ENCODE data around the gene CD83. TPM values are rescaled to one million over a fixed set of nuclear protein-coding genes. Genes with fewer than 3 reads are reported as not detected.

Gene CD83, protein sequence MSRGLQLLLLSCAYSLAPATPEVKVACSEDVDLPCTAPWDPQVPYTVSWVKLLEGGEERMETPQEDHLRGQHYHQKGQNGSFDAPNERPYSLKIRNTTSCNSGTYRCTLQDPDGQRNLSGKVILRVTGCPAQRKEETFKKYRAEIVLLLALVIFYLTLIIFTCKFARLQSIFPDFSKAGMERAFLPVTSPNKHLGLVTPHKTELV
- total RNA-seq (2021; fragmentation: NEBNext Ultra II Directional; extraction: Animal tissue kit (Norgen Biotek cat#: 25700)) (8.5 and 8.8 TPM in 2 replicates), polyA plus RNA-seq (2011; rRNA removed) (2.8 and 4.6 TPM in 2 replicates), polyA minus RNA-seq (2011; rRNA and poly(A)+ RNA removed) (3.6 and 4.6 TPM in 2 replicates)
- polyA plus RNA-seq (2011; cell fraction: cytosol; rRNA removed): 4.8 TPM
- polyA plus RNA-seq (2011; cell fraction: nucleus; rRNA removed): 2.9 TPM
- polyA plus RNA-seq (2012, experiment 1 of 2): 7.1 to 9.9 TPM (median 7.6 TPM) in 4 replicates
- 5.9 TPM for polyA plus RNA-seq (2012, experiment 2 of 2)
- 9.0 TPM for polyA plus RNA-seq (2013, experiment 1 of 2)
- 11.7 TPM for polyA plus RNA-seq (2013, experiment 2 of 2)
- 2.1 TPM for polyA minus RNA-seq (2011; cell fraction: cytosol; rRNA and poly(A)+ RNA removed)
- polyA minus RNA-seq (2011; cell fraction: nucleus; rRNA and poly(A)+ RNA removed): 4.2 TPM
- long read RNA-seq, experiment 1, partial matches to known transcripts: 7 of 12 reads
- long read RNA-seq, experiment 1, other reads (novel, unspliced or antisense): 1 of 12 reads
- long read RNA-seq, experiment 2, partial matches to known transcripts: 2 of 3 reads
- long read RNA-seq, experiment 2, other reads (novel, unspliced or antisense): 1 of 3 reads

DNA sequence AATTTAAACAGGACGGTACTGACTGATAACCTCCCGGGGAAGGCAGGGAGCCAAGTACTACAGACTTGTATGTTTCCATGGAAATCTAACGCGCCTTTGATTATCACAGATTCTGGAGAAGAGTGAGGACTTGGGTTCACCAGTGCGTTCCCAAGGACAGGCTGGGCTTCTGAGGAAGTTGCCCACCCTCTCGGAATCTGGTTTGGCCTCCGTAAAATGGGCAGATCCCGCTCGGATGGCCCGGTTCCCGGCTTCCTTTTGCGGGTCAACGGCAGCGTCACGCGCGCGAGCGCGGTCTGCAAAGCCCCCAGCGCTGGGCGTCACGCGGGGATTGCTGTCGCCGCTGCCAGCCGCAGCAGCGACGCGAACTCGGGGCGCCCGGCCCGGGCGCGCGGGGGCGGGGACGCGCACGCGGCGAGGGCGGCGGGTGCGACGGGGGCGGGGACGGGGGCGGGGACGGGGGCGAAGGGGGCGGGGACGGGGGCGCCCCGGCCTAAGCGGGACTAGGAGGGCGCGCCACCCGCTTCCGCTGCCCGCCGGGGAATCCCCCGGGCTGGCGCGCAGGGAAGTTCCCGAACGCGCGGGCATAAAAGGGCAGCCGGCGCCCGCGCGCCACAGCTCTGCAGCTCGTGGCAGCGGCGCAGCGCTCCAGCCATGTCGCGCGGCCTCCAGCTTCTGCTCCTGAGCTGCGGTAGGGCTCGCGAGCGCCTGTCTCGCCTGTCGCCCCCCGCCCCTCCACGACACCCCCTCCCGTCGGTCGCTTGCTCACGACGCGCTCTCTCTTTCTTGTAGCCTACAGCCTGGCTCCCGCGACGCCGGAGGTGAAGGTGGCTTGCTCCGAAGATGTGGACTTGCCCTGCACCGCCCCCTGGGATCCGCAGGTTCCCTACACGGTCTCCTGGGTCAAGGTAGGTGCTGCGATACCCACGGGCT lies at the start of gene CD83:
Gene CD83 (plus strand): TSS at position 615 of the 933 bp plus-strand sequence. CDS start 40 bp downstream, at position 655.
- WGBS, 2 experiments (ENCODE audit: extremely low coverage in 1 of 2, insufficient coverage in 1 of 2, insufficient read length in 1 of 2, insufficient replicate concordance in 2 of 2, low coverage in 1 of 2, low lambda C conversion rate in 2 of 2, missing lambda C conversion rate in 1 of 2): 2% methylated on average over 63 of the region's 106 CpGs; no CpG with 5 or more reads in 1 of the 2 experiments
- H4K5ac ChIP-seq (ENCODE audit: insufficient read length, low read depth, low read length): no peak within 1 kb of the TSS
- H4K91ac ChIP-seq (replicated peaks; ENCODE audit: insufficient read length, low read length): peak within 1 kb of the TSS; percentile 58
- no peak within 1 kb of the TSS for H3K14ac ChIP-seq (ENCODE audit: insufficient read length)
- H3K4me2 ChIP-seq (ENCODE audit: insufficient read depth in 1 of 2, low read depth in 2 of 2, low read length in 2 of 2): peak within 1 kb of the TSS; percentile 86 to 100
- no peaks in the 10 kb centered on the region for H3K79me2 ChIP-seq (ENCODE audit: control insufficient read depth in 1 of 2, insufficient read depth in 2 of 2, low read length in 2 of 2)
- 0 out of 2 replicates have a peak within 1 kb of the TSS, but pooled peaks have one; percentile 15 for H3K18ac ChIP-seq (ENCODE audit: extremely low read depth, low read length)
- peak within 1 kb of the TSS; percentile 98 for H2AFZ ChIP-seq (ENCODE audit: low read length)
- H3K9me3 ChIP-seq (ENCODE audit: insufficient read depth in 2 of 2, low read depth in 1 of 2, low read length in 1 of 2): no peaks in the 10 kb centered on the region
- no peak within 1 kb of the TSS for H3K4ac ChIP-seq (replicated peaks; ENCODE audit: insufficient read length, low read depth, low read length)
- no peak within 1 kb of the TSS for H2BK120ac ChIP-seq (replicated peaks; ENCODE audit: low read depth, low read length)
- peaks cover 0 to 10% (median 7%) of the 10 kb centered on the region in 4 experiments; a peak in 2 of 7 replicates for H3K27me3 ChIP-seq (replicated peaks in 1 of 4; ENCODE audit: control insufficient read depth in 3 of 4, extremely low read depth in 1 of 4, insufficient read depth in 3 of 4, low read length in 3 of 4)
- H2BK12ac ChIP-seq (ENCODE audit: low read depth, low read length): peak within 1 kb of the TSS; percentile 61; the same call in 1 of the 2 replicates
- peak within 1 kb of the TSS in 3 of 4 experiments; percentile 3 to 60 (median 51); a peak in 5 of 7 replicates for H3K9ac ChIP-seq (replicated peaks in 1 of 4; ENCODE audit: extremely low read depth in 1 of 4, low read depth in 3 of 4, low read length in 3 of 4)
- DNase-seq (ENCODE audit: low read depth in 1 of 2, low spot score in 2 of 2) (peak in 1 of 2 experiments; percentile 68), FAIRE-seq (no peak)
- H3K79me1 ChIP-seq (ENCODE audit: low read depth, low read length): no peaks in the 10 kb centered on the region
- H2BK20ac ChIP-seq (ENCODE audit: low read length): no peak within 1 kb of the TSS
- H3K56ac ChIP-seq (replicated peaks; ENCODE audit: insufficient read length, low read depth, low read length): peak within 1 kb of the TSS; percentile 42
- 0 out of 2 replicates have a peak within 1 kb of the TSS, but pooled peaks have one; percentile 22 for H2BK15ac ChIP-seq (ENCODE audit: low read length)
- no peak within 1 kb of the TSS for H2AK5ac ChIP-seq (ENCODE audit: low read depth, low read length)
- H3K23ac ChIP-seq (ENCODE audit: insufficient read length): no peak within 1 kb of the TSS
- H3K4me3 ChIP-seq (ENCODE audit: extremely low read depth in 1 of 4, insufficient read depth in 2 of 4, low read depth in 3 of 4, low read length in 4 of 4): peak within 1 kb of the TSS; percentile 61 to 96 (median 84)
- H4K8ac ChIP-seq (ENCODE audit: extremely low read depth, insufficient read depth, low read length): peak within 1 kb of the TSS; percentile 83
- H4K20me1 ChIP-seq (replicated peaks in 1 of 2; ENCODE audit: control insufficient read depth in 1 of 2, insufficient read depth in 2 of 2, low read length in 2 of 2): peaks cover 0 to 3% of the 10 kb centered on the region in 2 experiments
- H3K4me1 ChIP-seq (replicated peaks in 1 of 4; ENCODE audit: control insufficient read depth in 3 of 4, insufficient read depth in 4 of 4, low read length in 3 of 4): peaks cover 0 to 4% (median 0%) of the 10 kb centered on the region in 4 experiments; a peak in 1 of 7 replicates
- peaks cover 7% of the 10 kb centered on the region for H3K23me2 ChIP-seq (ENCODE audit: low read depth, low read length)
- H3K36me3 ChIP-seq (ENCODE audit: control insufficient read depth in 2 of 4, insufficient read depth in 4 of 4, low read length in 3 of 4): no peaks in the 10 kb centered on the region
- ChIA-PET POLR2A (ENCODE audit: partially characterized antibody) (interaction anchor here (1.0 kb wide), 1 partner anchor 9 kb away, joined by 3 read pairs; no protein-coding TSS in a partner anchor), CTCF (ENCODE audit: partially characterized antibody) (no interaction called here)
- no peak within 1 kb of the TSS; the same call in 1 of the 2 replicates for H2BK5ac ChIP-seq (ENCODE audit: low read depth, low read length)
- no peak within 1 kb of the TSS for H3K27ac ChIP-seq (ENCODE audit: low read depth, low read length)
- TF ChIP-seq, protein P1, sequence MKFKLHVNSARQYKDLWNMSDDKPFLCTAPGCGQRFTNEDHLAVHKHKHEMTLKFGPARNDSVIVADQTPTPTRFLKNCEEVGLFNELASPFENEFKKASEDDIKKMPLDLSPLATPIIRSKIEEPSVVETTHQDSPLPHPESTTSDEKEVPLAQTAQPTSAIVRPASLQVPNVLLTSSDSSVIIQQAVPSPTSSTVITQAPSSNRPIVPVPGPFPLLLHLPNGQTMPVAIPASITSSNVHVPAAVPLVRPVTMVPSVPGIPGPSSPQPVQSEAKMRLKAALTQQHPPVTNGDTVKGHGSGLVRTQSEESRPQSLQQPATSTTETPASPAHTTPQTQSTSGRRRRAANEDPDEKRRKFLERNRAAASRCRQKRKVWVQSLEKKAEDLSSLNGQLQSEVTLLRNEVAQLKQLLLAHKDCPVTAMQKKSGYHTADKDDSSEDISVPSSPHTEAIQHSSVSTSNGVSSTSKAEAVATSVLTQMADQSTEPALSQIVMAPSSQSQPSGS (IDR thresholded peaks at IDR 0.05; ENCODE audit: low read length): no peak
- TF ChIP-seq SP1 (IDR thresholded peaks at IDR 0.05; ENCODE audit: low read depth, low read length) (no peak), HDAC2 (IDR thresholded peaks at IDR 0.05; ENCODE audit: borderline replicate concordance in 1 of 2, low read depth in 2 of 2, low read length in 2 of 2) (peak in 1 of 2 experiments; percentile 70; a peak in 2 of 4 replicates), RNF2 (IDR thresholded peaks at IDR 0.05; ENCODE audit: borderline replicate concordance, low read depth, low read length, missing control alignments, poor library complexity, severe bottlenecking) (no peak)
